Mesendoderm (in vitro differentiated cells): Measurements from ENCODE around the gene ERC2.

Experiments used
- DNase-seq: peaks from one replicate; pipeline ENCODE4 v3.0.0; 2013
- H2AK5ac ChIP-seq: 2 replicates; pipeline ENCODE4 v1.6.1; 2013; ENCODE audit warnings: low read length, inconsistent platforms
- H2BK120ac ChIP-seq: 2 replicates; pipeline ENCODE4 v1.6.1; 2013; ENCODE audit warnings: low read depth, mild to moderate bottlenecking, low read length, moderate library complexity, mixed read lengths
- H2BK15ac ChIP-seq: replicated peaks from 2 replicates; pipeline ENCODE4 v1.6.1; 2013; ENCODE audit warnings: low read depth, mild to moderate bottlenecking, moderate library complexity
- H2BK5ac ChIP-seq: 2 replicates; pipeline ENCODE4 v1.6.1; 2013; ENCODE audit warnings: low read length, inconsistent platforms
- H3K18ac ChIP-seq: 2 replicates; pipeline ENCODE4 v1.6.1; 2013; ENCODE audit warnings: mild to moderate bottlenecking, low read length, mixed read lengths
- H3K23ac ChIP-seq: one replicate; pipeline ENCODE4 v1.6.1; 2013; ENCODE audit warnings: low read length
- H3K27ac ChIP-seq: 2 replicates; pipeline ENCODE4 v1.5.1; 2013; ENCODE audit warnings: low read depth, mild to moderate bottlenecking, inconsistent platforms, low read length, moderate library complexity
- H3K27me3 ChIP-seq: 2 replicates; pipeline ENCODE4 v1.6.1; 2013; ENCODE audit warnings: low read length, control low read depth, mild to moderate bottlenecking, inconsistent platforms; ENCODE audit not compliant: insufficient read depth, poor library complexity
- H3K36me3 ChIP-seq: 2 replicates; pipeline ENCODE4 v1.6.1; 2013; ENCODE audit warnings: low read length, inconsistent platforms; ENCODE audit not compliant: control insufficient read depth, insufficient read depth
- H3K4ac ChIP-seq: one replicate; pipeline ENCODE4 v1.6.1; 2013; ENCODE audit warnings: low read depth, mild to moderate bottlenecking, low read length, moderate library complexity
- H3K4me1 ChIP-seq: 2 replicates; pipeline ENCODE4 v1.6.1; 2013; ENCODE audit warnings: low read depth, low read length, inconsistent platforms; ENCODE audit not compliant: control insufficient read depth
- H3K4me2 ChIP-seq: 2 replicates; pipeline ENCODE4 v1.6.1; 2013; ENCODE audit warnings: low read length
- H3K4me3 ChIP-seq: 2 replicates; pipeline ENCODE4 v1.5.1; 2013; ENCODE audit warnings: mild to moderate bottlenecking, low read length
- H3K56ac ChIP-seq: one replicate; pipeline ENCODE4 v1.6.1; 2013; ENCODE audit warnings: low read length
- H3K79me1 ChIP-seq: 2 replicates; pipeline ENCODE4 v1.6.1; 2013; ENCODE audit warnings: low read length, inconsistent platforms
- H3K79me2 ChIP-seq: 2 replicates; pipeline ENCODE4 v1.6.1; 2013; ENCODE audit warnings: mild to moderate bottlenecking, low read length; ENCODE audit not compliant: control insufficient read depth, insufficient read depth
- H3K9ac ChIP-seq: 2 replicates; pipeline ENCODE4 v1.6.1; 2013; ENCODE audit warnings: low read length, inconsistent platforms
- H4K5ac ChIP-seq: one replicate; pipeline ENCODE4 v1.6.1; 2013; ENCODE audit warnings: low read length
- H4K8ac ChIP-seq: one replicate; pipeline ENCODE4 v1.6.1; 2013; ENCODE audit warnings: low read depth, mild to moderate bottlenecking, control low read depth, low read length, moderate library complexity
- WGBS: extraction: QIAGEN DNeasy Blood & Tissue Kit; methylation state at CpG from one replicate; pipeline ENCODE4 v1.1.7; 2013; ENCODE audit warnings: low lambda C conversion rate, missing lambda C conversion rate; ENCODE audit not compliant: insufficient coverage; ENCODE audit errors: extremely low coverage; 5-methylcytosine and 5-hydroxymethylcytosine counted together

Gene ERC2

DNA sequence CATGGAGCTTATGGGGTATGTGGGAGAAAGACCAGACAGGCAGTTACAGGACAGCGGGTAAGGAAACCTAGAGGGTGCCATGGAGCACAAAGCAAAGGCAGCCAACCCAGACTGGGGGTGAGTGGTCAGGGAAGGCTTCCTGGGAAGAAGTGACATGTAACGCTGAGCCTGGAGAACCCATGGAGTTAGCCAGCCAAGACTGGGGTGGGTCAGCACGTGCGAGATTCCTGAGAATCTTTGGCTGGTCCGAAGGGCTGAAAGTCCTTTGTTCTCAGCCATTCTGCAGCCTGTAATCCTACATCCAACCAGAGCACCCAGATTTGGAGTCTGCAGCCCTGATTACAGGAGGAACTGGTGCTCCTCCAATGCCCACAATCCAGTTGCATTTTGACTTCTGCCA lies 861.1 kb downstream of the ERC2 start:
- H3K23ac ChIP-seq, result no peak overlapping the region
- H3K79me1 ChIP-seq, result no peaks in the 10 kb centered on the region
- no peak overlapping the region for H4K8ac ChIP-seq
- peak overlapping the region; percentile 35 for H3K18ac ChIP-seq
- peak overlapping the region; percentile 65 for H3K56ac ChIP-seq
- no peak overlapping the region for H3K9ac ChIP-seq
- H3K79me2 ChIP-seq, result no peaks in the 10 kb centered on the region
- no peaks in the 10 kb centered on the region for H3K36me3 ChIP-seq
- no peak overlapping the region for H2BK120ac ChIP-seq
- H3K27ac ChIP-seq, result no peak overlapping the region
- H3K4me2 ChIP-seq, result no peak overlapping the region
- no peak overlapping the region for H4K5ac ChIP-seq
- H2BK5ac ChIP-seq, result peak overlapping the region; percentile 76
- H3K27me3 ChIP-seq, result no peaks in the 10 kb centered on the region
- DNase-seq, result peak; percentile 98
- H3K4ac ChIP-seq, result peak overlapping the region; percentile 65
- H2BK15ac ChIP-seq, result no peak overlapping the region
- peaks cover 10% of the 10 kb centered on the region for H3K4me1 ChIP-seq
- H2AK5ac ChIP-seq, result peak overlapping the region; percentile 86
- no peak overlapping the region for H3K4me3 ChIP-seq
- no CpG with 5 or more reads among the region's 5 CpGs for WGBS

GRCh38 chr3:55605443-55606236 lies 862.6 kb downstream of the ERC2 start:
- H3K27me3 ChIP-seq, result no peaks in the 10 kb centered on the region

GRCh38 chr3:55604846-55605245 lies 863.4 kb downstream of the ERC2 start:
- no CpG with 5 or more reads among the region's 4 CpGs for WGBS
- no peak overlapping the region for H3K56ac ChIP-seq
- H2BK5ac ChIP-seq, result no peak overlapping the region
- no peak overlapping the region for H3K4me3 ChIP-seq
- H2BK120ac ChIP-seq, result no peak overlapping the region
- no peaks in the 10 kb centered on the region for H3K36me3 ChIP-seq
- H4K8ac ChIP-seq, result no peak overlapping the region
- no peak overlapping the region for H2BK15ac ChIP-seq
- no peak overlapping the region for H4K5ac ChIP-seq
- H2AK5ac ChIP-seq, result no peak overlapping the region
- H3K9ac ChIP-seq, result no peak overlapping the region
- no peak overlapping the region for H3K4me2 ChIP-seq
- H3K27me3 ChIP-seq, result no peaks in the 10 kb centered on the region
- DNase-seq, result no peak
- no peaks in the 10 kb centered on the region for H3K79me1 ChIP-seq
- H3K23ac ChIP-seq, result no peak overlapping the region
- no peak overlapping the region for H3K27ac ChIP-seq
- no peaks in the 10 kb centered on the region for H3K79me2 ChIP-seq
- peaks cover 10% of the 10 kb centered on the region for H3K4me1 ChIP-seq
- no peak overlapping the region for H3K4ac ChIP-seq
- no peak overlapping the region for H3K18ac ChIP-seq

More at GRCh38 chr3:55605443-55606236, 862.6 kb downstream of the ERC2 start:
- H3K9ac ChIP-seq, result no peak overlapping the region
- no peak overlapping the region for H3K4me3 ChIP-seq
- no peak overlapping the region for H2BK15ac ChIP-seq
- no peak overlapping the region for H3K27ac ChIP-seq
- H3K4me2 ChIP-seq, result no peak overlapping the region
- no CpG with 5 or more reads among the region's 4 CpGs for WGBS
- H3K4ac ChIP-seq, result no peak overlapping the region
- no peaks in the 10 kb centered on the region for H3K36me3 ChIP-seq
- no peak overlapping the region for H3K56ac ChIP-seq
- H2BK120ac ChIP-seq, result no peak overlapping the region
- H4K8ac ChIP-seq, result no peak overlapping the region
- peaks cover 10% of the 10 kb centered on the region for H3K4me1 ChIP-seq
- no peak for DNase-seq
- no peaks in the 10 kb centered on the region for H3K79me2 ChIP-seq
- no peak overlapping the region for H3K18ac ChIP-seq
- peak overlapping the region; percentile 11 for H2AK5ac ChIP-seq
- H3K23ac ChIP-seq, result no peak overlapping the region
- no peak overlapping the region for H2BK5ac ChIP-seq
- no peak overlapping the region for H4K5ac ChIP-seq
- H3K79me1 ChIP-seq, result no peaks in the 10 kb centered on the region

GRCh38 chr3:55604402-55604801 lies 863.9 kb downstream of the ERC2 start:
- Histone ChIP-seq H3K4me1 (peaks cover 10% of the 10 kb centered on the region), H3K18ac (no peak overlapping the region), H3K23ac (no peak overlapping the region), H2BK120ac (no peak overlapping the region), H2BK5ac (no peak overlapping the region), H2AK5ac (no peak overlapping the region), H3K4ac (no peak overlapping the region), H4K8ac (no peak overlapping the region), H3K56ac (peak overlapping the region; percentile 36), H3K27ac (no peak overlapping the region), H3K27me3 (no peaks in the 10 kb centered on the region), H3K79me1 (no peaks in the 10 kb centered on the region), H3K79me2 (no peaks in the 10 kb centered on the region), H4K5ac (no peak overlapping the region), H3K4me2 (no peak overlapping the region), H3K4me3 (no peak overlapping the region), H3K36me3 (no peaks in the 10 kb centered on the region), H2BK15ac (no peak overlapping the region), H3K9ac (no peak overlapping the region)
- no peak for DNase-seq
- WGBS, result no CpG with 5 or more reads among the region's 2 CpGs

DNA sequence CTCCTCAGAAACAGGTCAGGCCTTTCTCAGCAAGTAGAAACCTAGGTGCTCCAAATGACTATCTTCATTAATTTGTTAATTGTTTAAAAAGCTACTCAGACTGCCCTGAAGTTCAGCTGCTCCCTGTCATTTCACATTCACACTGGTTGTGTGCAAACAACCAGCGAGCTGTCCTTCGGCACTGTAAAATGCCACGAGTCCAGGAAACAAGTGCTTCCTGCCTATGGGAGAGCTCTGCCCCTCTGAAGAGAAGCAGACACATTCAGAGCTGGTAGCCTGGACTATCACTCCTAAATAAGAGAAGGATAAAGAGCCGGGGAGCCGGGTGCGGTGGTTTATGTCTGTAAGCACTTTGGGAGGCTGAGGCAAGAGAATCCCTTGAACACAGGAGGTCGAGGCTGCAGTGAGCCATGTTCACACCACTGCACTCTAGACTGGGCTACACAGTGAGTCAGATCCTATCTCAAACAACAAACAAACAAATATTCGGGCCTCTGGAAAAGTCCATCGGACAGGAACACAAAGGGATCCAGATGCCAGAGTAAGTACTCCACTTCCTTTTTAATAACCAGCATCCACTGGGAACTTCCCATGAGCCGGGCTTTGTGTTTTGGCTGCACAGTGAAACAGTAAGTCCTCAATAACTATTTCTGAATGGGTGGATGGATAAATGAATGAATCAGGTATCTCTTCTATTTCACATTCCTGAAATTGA lies 866.7 kb downstream of the ERC2 start:
- Histone ChIP-seq H3K4me3 (no peak overlapping the region), H3K27me3 (no peaks in the 10 kb centered on the region), H3K79me2 (no peaks in the 10 kb centered on the region), H3K9ac (no peak overlapping the region), H3K27ac (no peak overlapping the region), H3K4ac (no peak overlapping the region), H3K79me1 (no peaks in the 10 kb centered on the region), H3K56ac (no peak overlapping the region), H3K4me1 (no peaks in the 10 kb centered on the region), H2BK120ac (no peak overlapping the region), H2BK15ac (no peak overlapping the region), H4K5ac (no peak overlapping the region), H3K4me2 (no peak overlapping the region), H2BK5ac (no peak overlapping the region), H4K8ac (no peak overlapping the region), H3K36me3 (no peaks in the 10 kb centered on the region), H3K23ac (no peak overlapping the region), H3K18ac (peak overlapping the region; percentile 61), H2AK5ac (no peak overlapping the region)
- no peak for DNase-seq
- WGBS, result no CpG with 5 or more reads among the region's 10 CpGs
